OCI-LY1 (cell line): Measurements from ENCODE around the gene FAM117A.

Experiments used
- H2AFZ ChIP-seq: fragments of 200-600 bp; sonication (generic), shearing (Covaris generic); 2 replicates; pipeline ENCODE4 v1.6.0; 2014; ENCODE audit warnings: antibody characterized with exemption, mild to moderate bottlenecking, low read length
- H3F3A ChIP-seq: fragments of 200-600 bp; sonication (generic), shearing (Covaris generic); 2 replicates; pipeline ENCODE4 v1.6.0; 2014; ENCODE audit warnings: mild to moderate bottlenecking, antibody characterized with exemption, low read length, moderate library complexity; ENCODE audit not compliant: insufficient read depth
- H3K27ac ChIP-seq: fragments of 200-600 bp; sonication (generic); 2 replicates; pipeline ENCODE4 v1.5.1; 2014; ENCODE audit warnings: low read length, mixed run types, mild to moderate bottlenecking, low read depth; ENCODE audit not compliant: poor library complexity, severe bottlenecking
- H3K27me3 ChIP-seq: fragments of 200-600 bp; sonication (generic); 2 replicates; pipeline ENCODE4 v1.6.0; 2014; ENCODE audit warnings: antibody characterized with exemption, mild to moderate bottlenecking, low read length, moderate library complexity; ENCODE audit not compliant: insufficient read depth
- H3K36me3 ChIP-seq: fragments of 200-600 bp; sonication (generic); 2 replicates; pipeline ENCODE4 v1.6.1; 2014; ENCODE audit warnings: mild to moderate bottlenecking, antibody characterized with exemption, low read length, moderate library complexity, mixed read lengths; ENCODE audit not compliant: insufficient read depth
- H3K4me1 ChIP-seq: fragments of 200-600 bp; sonication (generic); 2 replicates; pipeline ENCODE4 v1.5.1; 2014; ENCODE audit warnings: mild to moderate bottlenecking, low read length, moderate library complexity; ENCODE audit not compliant: insufficient read depth, severe bottlenecking
- H3K4me2 ChIP-seq: fragments of 200-600 bp; sonication (generic), shearing (Covaris generic); 2 replicates; pipeline ENCODE4 v1.6.1; 2014; ENCODE audit warnings: low read length
- H3K4me3 ChIP-seq: fragments of 200-600 bp; sonication (generic); 2 replicates; pipeline ENCODE4 v1.5.1; 2014; ENCODE audit warnings: low read length, low read depth, mild to moderate bottlenecking, mixed read lengths; ENCODE audit not compliant: poor library complexity, severe bottlenecking
- H3K79me2 ChIP-seq: fragments of 200-600 bp; shearing (Covaris generic); 2 replicates; pipeline ENCODE4 v1.6.1; 2016; ENCODE audit warnings: mixed run types, low read length, mixed read lengths; ENCODE audit not compliant: insufficient read depth
- H3K9ac ChIP-seq: fragments of 200-600 bp; sonication (generic), shearing (Covaris generic); 2 replicates; pipeline ENCODE4 v1.6.1; 2014; ENCODE audit warnings: mild to moderate bottlenecking, low read length, mixed read lengths
- H3K9me2 ChIP-seq: fragments of 200-600 bp; sonication (generic), shearing (Covaris generic); 2 replicates; pipeline ENCODE4 v1.6.1; 2014; ENCODE audit warnings: low read depth, mild to moderate bottlenecking, low read length, mixed read lengths
- H3K9me3 ChIP-seq: fragments of 200-600 bp; shearing (Covaris generic); 2 replicates; pipeline ENCODE4 v1.6.1; 2014; ENCODE audit warnings: low read length, mixed read lengths
- H4K20me1 ChIP-seq: fragments of 200-600 bp; sonication (generic), shearing (Covaris generic); 2 replicates; pipeline ENCODE4 v1.6.0; 2016; ENCODE audit warnings: mild to moderate bottlenecking, low read length; ENCODE audit not compliant: insufficient read depth
- EZH2 ChIP-seq: fragments of 200-600 bp; sonication (generic), shearing (Covaris generic); IDR thresholded peaks from 2 replicates; pipeline ENCODE4 v1.8.0; 2017; ENCODE audit warnings: borderline replicate concordance, mixed run types, mild to moderate bottlenecking, antibody characterized with exemption, low read length, moderate library complexity, mixed read lengths
- TF ChIP-seq, protein P1 (sequence below): fragments of 200-600 bp; sonication (generic), shearing (Covaris generic); IDR thresholded peaks from 2 replicates; pipeline ENCODE4 v1.5.1; 2017; ENCODE audit warnings: mild to moderate bottlenecking, antibody characterized with exemption, low read length, moderate library complexity, mixed read lengths

FAM117A gene

DNA sequence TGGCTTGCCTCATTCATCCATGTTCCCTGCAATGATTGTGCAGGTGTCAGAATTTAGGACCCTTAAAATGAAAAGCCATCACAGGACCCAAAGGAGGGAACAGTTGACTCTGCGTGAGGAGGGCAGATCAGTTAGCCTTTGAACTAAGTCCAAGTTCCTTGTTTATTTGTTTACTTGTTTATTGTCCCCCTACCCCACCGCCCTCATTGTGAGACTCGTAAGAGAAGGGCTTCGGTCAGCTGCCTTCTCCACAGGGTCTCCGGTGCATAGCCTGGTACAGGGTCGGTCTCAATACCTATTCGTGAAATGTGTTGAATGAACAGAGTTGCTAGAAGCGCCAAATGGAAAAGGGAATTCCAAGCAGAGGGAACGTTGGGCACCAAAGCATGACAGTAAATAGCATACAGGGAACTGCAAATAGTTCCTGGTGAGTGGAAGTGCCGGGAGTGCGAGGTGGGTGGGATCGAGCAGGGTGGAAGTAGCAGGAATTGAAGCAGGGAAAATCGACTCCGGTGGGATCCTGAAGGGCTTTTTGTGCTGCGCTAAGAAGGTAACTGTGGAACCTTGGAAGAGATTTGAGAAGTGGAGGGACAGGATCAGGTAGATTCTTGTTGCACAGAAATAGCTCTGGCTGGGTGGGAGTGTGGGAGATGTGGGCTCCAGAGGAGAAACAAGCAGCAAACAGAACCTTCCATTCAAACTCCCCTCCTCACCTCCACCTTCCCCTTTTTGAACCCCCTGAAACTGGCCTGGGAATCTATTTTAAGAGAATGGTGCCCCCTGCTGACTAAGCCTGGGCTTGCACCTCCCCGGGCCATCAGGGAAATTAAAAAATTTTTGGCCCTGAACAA is 68.9 kb downstream of the FAM117A start:
- Histone ChIP-seq H3K4me2 (no peak overlapping the region), H3K9me2 (no peaks in the 10 kb centered on the region), H3K27me3 (no peaks in the 10 kb centered on the region), H3K4me3 (no peak overlapping the region), H3K79me2 (no peaks in the 10 kb centered on the region), H2AFZ (no peak overlapping the region), H4K20me1 (no peaks in the 10 kb centered on the region), H3K9ac (no peak overlapping the region), H3K4me1 (no peaks in the 10 kb centered on the region), H3F3A (no peaks in the 10 kb centered on the region), H3K9me3 (no peaks in the 10 kb centered on the region), H3K27ac (no peak overlapping the region), H3K36me3 (peaks cover 5% of the 10 kb centered on the region; the same call in 1 of the 2 replicates)
- no peak for TF ChIP-seq EZH2
- TF ChIP-seq, protein P1, sequence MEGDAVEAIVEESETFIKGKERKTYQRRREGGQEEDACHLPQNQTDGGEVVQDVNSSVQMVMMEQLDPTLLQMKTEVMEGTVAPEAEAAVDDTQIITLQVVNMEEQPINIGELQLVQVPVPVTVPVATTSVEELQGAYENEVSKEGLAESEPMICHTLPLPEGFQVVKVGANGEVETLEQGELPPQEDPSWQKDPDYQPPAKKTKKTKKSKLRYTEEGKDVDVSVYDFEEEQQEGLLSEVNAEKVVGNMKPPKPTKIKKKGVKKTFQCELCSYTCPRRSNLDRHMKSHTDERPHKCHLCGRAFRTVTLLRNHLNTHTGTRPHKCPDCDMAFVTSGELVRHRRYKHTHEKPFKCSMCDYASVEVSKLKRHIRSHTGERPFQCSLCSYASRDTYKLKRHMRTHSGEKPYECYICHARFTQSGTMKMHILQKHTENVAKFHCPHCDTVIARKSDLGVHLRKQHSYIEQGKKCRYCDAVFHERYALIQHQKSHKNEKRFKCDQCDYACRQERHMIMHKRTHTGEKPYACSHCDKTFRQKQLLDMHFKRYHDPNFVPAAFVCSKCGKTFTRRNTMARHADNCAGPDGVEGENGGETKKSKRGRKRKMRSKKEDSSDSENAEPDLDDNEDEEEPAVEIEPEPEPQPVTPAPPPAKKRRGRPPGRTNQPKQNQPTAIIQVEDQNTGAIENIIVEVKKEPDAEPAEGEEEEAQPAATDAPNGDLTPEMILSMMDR: peak; percentile 98

DNA sequence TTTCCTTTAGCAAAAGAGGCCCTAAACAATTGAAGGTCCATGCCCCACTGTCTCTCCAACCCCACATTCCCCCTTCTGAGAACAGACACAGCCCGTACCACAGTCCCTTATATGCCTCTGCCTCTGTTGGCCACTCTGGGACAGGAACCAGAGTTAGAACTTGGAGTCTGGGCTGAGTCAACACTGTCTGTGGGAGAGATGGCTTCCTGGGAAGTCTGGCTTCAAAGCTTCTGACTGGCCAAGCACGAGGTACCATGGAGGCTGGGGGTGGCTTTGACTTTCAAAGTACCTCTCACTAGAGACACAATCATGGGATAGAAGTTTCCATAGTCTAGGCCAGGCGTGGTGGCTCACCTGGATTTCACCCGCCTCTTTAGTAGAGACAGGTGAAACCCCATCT is 71.2 kb downstream of the FAM117A start:
- Histone ChIP-seq H3K27ac (no peak overlapping the region), H3K9me2 (no peaks in the 10 kb centered on the region), H3K9me3 (no peaks in the 10 kb centered on the region), H3K4me3 (no peak overlapping the region), H3K4me2 (no peak overlapping the region), H2AFZ (no peak overlapping the region), H3K27me3 (no peaks in the 10 kb centered on the region), H4K20me1 (no peaks in the 10 kb centered on the region), H3K79me2 (no peaks in the 10 kb centered on the region), H3K9ac (no peak overlapping the region), H3F3A (no peaks in the 10 kb centered on the region), H3K4me1 (peaks cover 6% of the 10 kb centered on the region), H3K36me3 (no peaks in the 10 kb centered on the region)
- TF ChIP-seq, protein P1: no peak
- no peak for TF ChIP-seq EZH2

DNA sequence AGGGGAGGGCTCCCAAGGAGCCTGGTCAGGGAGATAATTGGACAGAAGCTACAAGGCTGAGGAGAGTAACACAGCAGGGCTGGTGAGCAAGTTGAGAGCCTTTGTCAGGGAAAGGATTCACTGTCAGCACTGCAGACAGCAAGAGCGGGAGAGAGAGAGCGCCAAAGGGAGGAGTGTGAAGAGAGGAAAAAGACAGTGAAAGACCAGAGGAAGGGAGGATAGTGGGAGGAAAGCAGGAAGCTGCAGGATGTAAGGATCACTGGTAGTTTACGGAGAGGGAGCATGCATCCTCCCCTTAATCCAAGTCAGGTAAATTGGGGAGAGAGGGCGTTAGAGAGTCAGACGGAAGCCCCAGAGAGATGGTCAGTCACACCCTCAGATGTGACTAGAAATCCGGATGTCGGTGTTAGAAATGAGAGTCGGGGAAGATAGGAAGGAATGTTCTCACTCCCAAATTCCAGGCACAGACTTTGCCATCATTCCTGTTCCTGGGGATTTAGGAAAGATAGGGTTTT is 72.2 kb downstream of the FAM117A start:
- Histone ChIP-seq H2AFZ (no peak overlapping the region), H3K36me3 (no peaks in the 10 kb centered on the region), H4K20me1 (no peaks in the 10 kb centered on the region), H3K4me3 (no peak overlapping the region), H3K9me2 (no peaks in the 10 kb centered on the region), H3K9ac (no peak overlapping the region), H3K79me2 (no peaks in the 10 kb centered on the region), H3K27me3 (no peaks in the 10 kb centered on the region), H3K27ac (no peak overlapping the region), H3K4me1 (peaks cover 8% of the 10 kb centered on the region), H3K4me2 (no peak overlapping the region), H3K9me3 (no peaks in the 10 kb centered on the region), H3F3A (no peaks in the 10 kb centered on the region)
- TF ChIP-seq, protein P1: no peak
- TF ChIP-seq EZH2: no peak
